ENCODE measurements around the gene ARL5C.

The ARL5C gene

GRCh38 chr17:39143552-39144093, 22.3 kb downstream of the ARL5C start:
- TF ChIP-seq CTCF (IDR thresholded peaks at IDR 0.05) = no peak

GRCh38 chr17:39141915-39142664, 23.9 kb downstream of the ARL5C start:
- TF ChIP-seq CTCF (IDR thresholded peaks at IDR 0.05) = no peak

GRCh38 chr17:39141294-39141693, 24.7 kb downstream of the ARL5C start:
- TF ChIP-seq CTCF (IDR thresholded peaks at IDR 0.05) = no peak

- TF ChIP-seq CTCF (IDR thresholded peaks at IDR 0.05) = no peak
Observed at GRCh38 chr17:39139561-39139960, 26.4 kb downstream of the ARL5C start.

- TF ChIP-seq CTCF (IDR thresholded peaks at IDR 0.05) = no peak
Observed at GRCh38 chr17:39139161-39139511, 26.8 kb downstream of the ARL5C start.

GRCh38 chr17:39138431-39139160, 27.4 kb downstream of the ARL5C start:
- no peak for TF ChIP-seq CTCF (IDR thresholded peaks at IDR 0.05)

- TF ChIP-seq CTCF (IDR thresholded peaks at IDR 0.05) = no peak
Observed at GRCh38 chr17:39134878-39135277, 31.1 kb downstream of the ARL5C start.
